Vagina (tissue), 2 donors: Measurements from ENCODE around the gene YIPF6.

ENCODE experiments used
- CTCF ChIP-seq, 3 experiments: fragments of 450-650 bp in 2 of 3; fragments of 200-600 bp in 1 of 3; sonication (generic) in 1 of 3; IDR thresholded peaks; one replicate each; pipeline ENCODE4 v1.5.1; 2017 to 2019; ENCODE audit warnings: antibody characterized with exemption in 3 of 3, mild to moderate bottlenecking in 2 of 3, moderate library complexity in 2 of 3
- POLR2A ChIP-seq, 2 donors: fragments of 450-650 bp; IDR thresholded peaks; one replicate each; pipeline ENCODE4 v1.6.1; 2017; ENCODE audit warnings: antibody characterized with exemption in 2 of 2, mild to moderate bottlenecking in 2 of 2, moderate library complexity in 2 of 2

- no peak for TF ChIP-seq CTCF (IDR thresholded peaks at IDR 0.05)
- no peak for TF ChIP-seq POLR2A (IDR thresholded peaks at IDR 0.05)
Measured at GRCh38 chrX:68461576-68461975, 37.3 kb upstream of the YIPF6 start.
